Esophagus muscularis mucosa (tissue), 4 donors: ENCODE measurements around the gene SLC39A13. TPM values are rescaled to one million over a fixed set of nuclear protein-coding genes. Genes with fewer than 3 reads are reported as not detected.

Source experiments
- DNase-seq: peaks from one replicate; pipeline ENCODE4 v3.0.0-alpha.2; 2017; ENCODE audit errors: extremely low spot score
- H3K27ac ChIP-seq, 4 donors: fragments of 200-600 bp; sonication (generic); replicated peaks in 1 of 4; 1 replicate in 3 of 4; 2 replicates in 1 of 4; pipeline ENCODE4 v1.5.1; 2016 to 2019; ENCODE audit warnings: mild to moderate bottlenecking in 1 of 4
- H3K27me3 ChIP-seq, 4 donors: fragments of 200-600 bp; sonication (generic); one replicate each; pipeline versions ENCODE4 v1.5.1 to v1.6.0; 2016 to 2019
- H3K36me3 ChIP-seq, 4 donors: fragments of 200-600 bp; sonication (generic); one replicate each; pipeline ENCODE4 v1.5.1; 2016 to 2019
- H3K4me1 ChIP-seq, 4 donors: fragments of 200-600 bp; sonication (generic); one replicate each; pipeline ENCODE4 v1.5.1; 2016 to 2019
- H3K4me3 ChIP-seq, 4 donors: fragments of 200-600 bp; sonication (generic); 1 replicate in 2 of 4; 2 replicates in 2 of 4; pipeline ENCODE4 v1.5.1; 2016 to 2019; ENCODE audit warnings: mild to moderate bottlenecking in 4 of 4, moderate library complexity in 1 of 4
- H3K9me3 ChIP-seq, 4 donors: fragments of 200-600 bp; sonication (generic); 1 replicate in 3 of 4; 2 replicates in 1 of 4; pipeline ENCODE4 v1.5.1; 2016 to 2019
- EP300 ChIP-seq: sonication (generic); formaldehyde crosslinking; IDR thresholded peaks from one replicate; pipeline ENCODE4 v1.6.1; 2017; ENCODE audit warnings: antibody characterized with exemption
- POLR2A ChIP-seq: fragments of 450-650 bp; IDR thresholded peaks from one replicate; pipeline ENCODE4 v1.6.1; 2017; ENCODE audit warnings: antibody characterized with exemption, moderate library complexity, mild to moderate bottlenecking, low read depth
- POLR2AphosphoS5 ChIP-seq, 2 donors: sonication (generic); formaldehyde crosslinking; IDR thresholded peaks; one replicate each; pipeline ENCODE4 v1.6.1; 2017; ENCODE audit warnings: antibody characterized with exemption in 2 of 2
- WGBS: methylation state at CpG from one replicate; pipeline ENCODE4 v1.1.5; 2018; 5-methylcytosine and 5-hydroxymethylcytosine counted together
- intact Hi-C: fragments of 100-400 bp; cut with DNase I; formaldehyde crosslinking; loops from one replicate; pipeline ENCODE4 v1.15.1; 2023
- total RNA-seq, 4 donors: library from RNA; depleted of rRNA; stranded (reverse); fragments of >200 nt; gene quantifications; one replicate each; pipeline versions ENCODE4 v1.1.0 to v1.2.1, GENCODE V29; 2016
- TF ChIP-seq, protein P1 (sequence below), 3 experiments: fragments of 200-600 bp in 2 of 3; fragments of 450-650 bp in 1 of 3; sonication (generic) in 2 of 3; IDR thresholded peaks; one replicate each; pipeline ENCODE4 v1.5.1; 2017 to 2019; ENCODE audit warnings: antibody characterized with exemption in 3 of 3, mild to moderate bottlenecking in 2 of 3, moderate library complexity in 1 of 3

SLC39A13 gene
- total RNA-seq, 4 donors from 2014 or later = 91.9 to 251 (median 129) TPM

DNA sequence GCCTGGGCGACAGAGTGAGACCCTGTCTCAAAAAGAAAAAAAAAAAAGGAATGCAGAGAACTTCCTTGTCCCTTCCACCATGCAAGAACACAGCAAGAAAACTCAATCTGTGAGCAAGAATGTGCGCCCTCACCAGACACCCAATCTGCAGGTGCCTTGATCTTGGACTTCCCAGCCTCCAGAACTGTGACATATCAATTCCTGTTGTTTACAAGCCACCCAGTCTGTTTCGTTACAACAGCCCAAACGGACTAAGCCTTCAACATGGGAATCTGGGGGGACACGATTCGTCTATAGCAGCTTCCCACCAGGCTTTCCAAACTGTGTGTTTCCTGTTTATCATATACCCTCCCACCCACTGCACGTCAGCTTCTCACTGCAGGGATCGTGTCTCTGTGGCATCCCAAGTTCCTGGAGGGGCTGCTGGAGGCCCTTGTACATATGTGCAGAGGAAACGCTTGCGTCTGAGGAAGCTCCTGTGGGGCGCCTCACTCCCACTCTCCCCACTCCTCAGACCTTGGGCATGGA lies 28.9 kb downstream of the SLC39A13 start:
- WGBS = 86% methylated on average over 9 of the region's 11 CpGs
- no peak for DNase-seq
- Histone ChIP-seq H3K27ac (peak overlapping the region in 2 of 4 donors; percentile 9 to 10), H3K27me3 (no peaks in the 10 kb centered on the region), H3K9me3 (no peaks in the 10 kb centered on the region), H3K4me3 (no peak overlapping the region), H3K4me1 (peaks cover 5 to 21% (median 19%) of the 10 kb centered on the region in 4 donors), H3K36me3 (no peaks in the 10 kb centered on the region)
- TF ChIP-seq, protein P1, sequence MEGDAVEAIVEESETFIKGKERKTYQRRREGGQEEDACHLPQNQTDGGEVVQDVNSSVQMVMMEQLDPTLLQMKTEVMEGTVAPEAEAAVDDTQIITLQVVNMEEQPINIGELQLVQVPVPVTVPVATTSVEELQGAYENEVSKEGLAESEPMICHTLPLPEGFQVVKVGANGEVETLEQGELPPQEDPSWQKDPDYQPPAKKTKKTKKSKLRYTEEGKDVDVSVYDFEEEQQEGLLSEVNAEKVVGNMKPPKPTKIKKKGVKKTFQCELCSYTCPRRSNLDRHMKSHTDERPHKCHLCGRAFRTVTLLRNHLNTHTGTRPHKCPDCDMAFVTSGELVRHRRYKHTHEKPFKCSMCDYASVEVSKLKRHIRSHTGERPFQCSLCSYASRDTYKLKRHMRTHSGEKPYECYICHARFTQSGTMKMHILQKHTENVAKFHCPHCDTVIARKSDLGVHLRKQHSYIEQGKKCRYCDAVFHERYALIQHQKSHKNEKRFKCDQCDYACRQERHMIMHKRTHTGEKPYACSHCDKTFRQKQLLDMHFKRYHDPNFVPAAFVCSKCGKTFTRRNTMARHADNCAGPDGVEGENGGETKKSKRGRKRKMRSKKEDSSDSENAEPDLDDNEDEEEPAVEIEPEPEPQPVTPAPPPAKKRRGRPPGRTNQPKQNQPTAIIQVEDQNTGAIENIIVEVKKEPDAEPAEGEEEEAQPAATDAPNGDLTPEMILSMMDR (IDR thresholded peaks at IDR 0.05) = no peak
- TF ChIP-seq POLR2AphosphoS5 (IDR thresholded peaks at IDR 0.05) (no peak), EP300 (no peak), POLR2A (no peak)
- intact Hi-C loops = no loop called here

DNA sequence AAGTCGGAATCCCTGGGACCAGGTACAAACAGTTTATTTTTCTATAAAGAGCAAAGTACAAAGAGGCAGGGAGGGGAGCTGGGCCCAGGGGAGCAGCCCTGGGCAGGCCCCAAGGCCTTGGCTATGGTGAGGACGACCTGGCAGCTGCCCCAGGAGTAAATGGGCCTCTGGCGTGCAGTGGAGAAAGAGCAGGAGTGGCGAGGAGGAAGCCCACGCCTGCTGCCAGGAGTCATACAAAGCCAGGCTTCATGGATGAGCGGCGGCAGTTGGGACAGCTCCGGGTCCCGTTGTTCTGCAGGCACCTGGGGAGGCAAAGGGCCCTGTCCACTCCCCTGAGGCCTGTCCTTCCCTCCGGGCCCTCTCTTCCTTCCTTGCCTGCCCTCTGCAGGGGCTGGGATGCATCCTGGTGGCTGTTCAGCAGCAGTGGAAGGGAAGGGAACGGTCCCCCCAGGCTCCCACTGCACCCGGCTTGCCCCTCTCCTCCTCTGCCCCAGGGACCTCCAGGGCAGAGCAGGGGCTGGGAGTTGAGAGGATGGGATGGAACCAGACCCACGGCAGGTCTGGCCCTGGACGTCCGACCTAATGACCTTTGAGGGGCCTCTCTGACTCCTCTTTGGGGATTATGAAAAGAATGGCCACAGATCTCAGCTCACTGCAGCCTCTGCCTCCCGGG lies 29.5 kb downstream of the SLC39A13 start:
- no peak for TF ChIP-seq POLR2AphosphoS5 (IDR thresholded peaks at IDR 0.05)
- TF ChIP-seq, protein P1 (IDR thresholded peaks at IDR 0.05) = no peak
- TF ChIP-seq POLR2A = no peak
- TF ChIP-seq EP300 = no peak

DNA sequence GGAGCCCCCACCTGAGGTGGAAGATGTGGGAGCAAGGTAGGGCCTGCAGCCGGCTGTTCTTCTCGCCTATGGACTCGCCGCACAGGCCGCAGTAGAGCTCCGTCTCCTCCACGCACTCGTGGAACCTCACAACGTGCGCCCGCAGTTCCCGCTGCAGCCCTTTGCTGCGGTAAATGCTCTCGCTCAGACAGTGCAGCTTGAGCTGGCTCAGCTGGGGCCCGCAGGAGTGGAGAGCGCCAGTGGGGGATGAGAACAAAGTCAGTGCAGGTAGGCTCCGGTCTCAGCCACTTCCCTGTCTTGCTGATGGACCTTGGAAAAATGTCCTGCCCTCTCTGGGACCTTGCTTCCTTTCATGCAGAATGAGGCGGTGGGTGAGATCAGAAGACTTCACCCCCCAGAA lies 30.3 kb downstream of the SLC39A13 start:
- WGBS = 91% methylated on average over 4 of the region's 18 CpGs
- Histone ChIP-seq H3K27ac (no peak overlapping the region), H3K4me1 (peaks cover 5 to 21% (median 19%) of the 10 kb centered on the region in 4 donors), H3K9me3 (no peaks in the 10 kb centered on the region), H3K4me3 (no peak overlapping the region), H3K27me3 (no peaks in the 10 kb centered on the region), H3K36me3 (no peaks in the 10 kb centered on the region)
- TF ChIP-seq, protein P1 (IDR thresholded peaks at IDR 0.05) = no peak
- TF ChIP-seq POLR2AphosphoS5 (IDR thresholded peaks at IDR 0.05) (no peak), EP300 (no peak), POLR2A (no peak)
- no peak for DNase-seq
- intact Hi-C loops = no loop called here

More for the DNA sequence above, 29.5 kb downstream of the SLC39A13 start:
- intact Hi-C loops = no loop called here
- H3K27ac ChIP-seq = peak overlapping the region in 2 of 4 donors; percentile 9 to 10
- H3K4me1 ChIP-seq = peaks cover 5 to 21% (median 19%) of the 10 kb centered on the region in 4 donors
- no peaks in the 10 kb centered on the region for H3K9me3 ChIP-seq
- no peak for DNase-seq
- no peaks in the 10 kb centered on the region for H3K36me3 ChIP-seq
- WGBS = 74% methylated on average over 13 of the region's 16 CpGs
- no peaks in the 10 kb centered on the region for H3K27me3 ChIP-seq
- H3K4me3 ChIP-seq = no peak overlapping the region

DNA sequence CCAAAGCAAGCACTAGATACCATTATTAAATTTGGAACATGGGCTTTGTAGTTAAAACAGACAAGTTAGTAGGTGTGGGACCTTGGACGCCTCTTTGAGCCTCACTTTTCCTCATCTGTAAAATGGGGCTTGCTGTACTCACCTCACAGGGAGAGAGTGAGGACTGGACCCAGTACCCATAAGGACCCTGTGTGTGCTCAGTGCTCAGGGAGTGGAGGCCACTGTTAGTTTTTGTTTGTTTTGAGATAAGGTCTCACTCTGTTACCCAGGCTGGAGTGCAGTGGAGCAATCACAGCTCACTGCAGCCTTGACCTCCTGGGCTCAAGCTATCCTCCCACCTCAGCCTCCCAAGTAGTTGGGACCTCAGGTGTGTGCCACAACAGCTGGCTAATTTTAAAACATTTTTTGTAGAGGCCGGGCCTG lies 31.7 kb downstream of the SLC39A13 start:
- TF ChIP-seq POLR2AphosphoS5 (IDR thresholded peaks at IDR 0.05) (no peak), POLR2A (no peak), EP300 (no peak)
- TF ChIP-seq, protein P1 (IDR thresholded peaks at IDR 0.05) = no peak
- no peaks in the 10 kb centered on the region for H3K36me3 ChIP-seq
- intact Hi-C loops = no loop called here

DNA sequence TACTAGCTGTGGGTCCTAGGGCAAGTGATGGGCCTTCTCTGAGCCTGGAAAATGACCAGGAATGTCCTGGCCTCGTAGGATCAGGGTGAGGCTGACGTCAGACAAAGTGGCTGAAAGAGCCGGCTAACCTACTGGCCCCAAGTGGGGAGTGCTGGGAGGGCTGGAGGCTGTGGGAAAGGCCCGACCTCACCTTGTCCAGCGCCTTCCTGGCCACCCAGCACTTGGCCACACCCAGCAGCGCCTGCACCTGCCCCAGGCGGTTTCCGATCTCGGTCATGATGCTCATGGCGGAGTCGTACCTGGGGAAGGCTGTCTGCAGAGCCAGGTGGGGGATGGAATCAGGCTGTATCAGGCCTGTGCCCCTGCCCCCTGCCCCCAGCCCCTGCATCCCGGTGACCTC lies 33.0 kb downstream of the SLC39A13 start:
- Histone ChIP-seq H3K27ac (no peak overlapping the region), H3K4me1 (peaks cover 5 to 10% (median 9%) of the 10 kb centered on the region in 4 donors), H3K36me3 (no peaks in the 10 kb centered on the region), H3K27me3 (no peaks in the 10 kb centered on the region), H3K9me3 (no peaks in the 10 kb centered on the region), H3K4me3 (no peak overlapping the region)
- 91% methylated on average over 11 of the region's 12 CpGs for WGBS
- no peak for DNase-seq
- TF ChIP-seq POLR2A (no peak), POLR2AphosphoS5 (IDR thresholded peaks at IDR 0.05) (no peak)
- intact Hi-C loops = no loop called here

More for the DNA sequence above, 31.7 kb downstream of the SLC39A13 start:
- WGBS = 50% methylated on average over 2 of the region's 2 CpGs
- no peak overlapping the region for H3K4me3 ChIP-seq
- DNase-seq = no peak
- H3K9me3 ChIP-seq = no peaks in the 10 kb centered on the region
- H3K27ac ChIP-seq = no peak overlapping the region
- H3K27me3 ChIP-seq = no peaks in the 10 kb centered on the region
- H3K4me1 ChIP-seq = peaks cover 5 to 10% (median 9%) of the 10 kb centered on the region in 4 donors
